A549 (cell line): ENCODE results near the gene TRIM71. TPM values are rescaled to one million over a fixed set of nuclear protein-coding genes. Genes with fewer than 3 reads are reported as not detected.

Source experiments
- ATAC-seq, 2 experiments: fragments of 200-7000 bp in 1 of 2; fragments of >200 bp in 1 of 2; cut with Nextera tagmentation in 1 of 2; cut with Tn5 transposase in 1 of 2; 3 replicates each; pipeline versions ENCODE4 v1.8.0 to v1.9.1; 2018 to 2020; ENCODE audit warnings: mild to moderate bottlenecking in 1 of 2, moderate library complexity in 1 of 2
- CTCF ChIA-PET: fragments of 300-600 bp; sonication (Branson Sonifier 250); formaldehyde crosslinking; extraction: SDS; loops from one replicate; lab custom pipeline; 2021; ENCODE audit warnings: antibody characterized with exemption, inconsistent platforms; lab: Yijun Ruan, JAX
- POLR2A ChIA-PET: fragments of 350-600 bp; formaldehyde crosslinking; extraction: SDS; loops from one replicate; lab custom pipeline; 2021; ENCODE audit warnings: antibody characterized with exemption, inconsistent platforms; lab: Yijun Ruan, JAX
- DNase-seq, 2 experiments: peaks; one replicate each; pipeline versions ENCODE4 v3.0.0 to v3.0.0-alpha.2; 2011 to 2016; ENCODE audit warnings: low read depth in 1 of 2, low spot score in 1 of 2
- FAIRE-seq: peaks from 2 replicates; lab custom pipeline; 2011; peaks lifted over from hg19 to GRCh38; lab: Jason Lieb, UNC
- H3K27ac ChIP-seq, 2 experiments: fragments of >200 bp; sonication (Bioruptor Twin); formaldehyde crosslinking; 3 replicates each; pipeline ENCODE4 v1.5.1; 2016 to 2017
- H3K4me1 ChIP-seq: fragments of >200 bp; sonication (Bioruptor Twin); formaldehyde crosslinking; 3 replicates; pipeline ENCODE4 v1.6.1; 2016
- H3K4me2 ChIP-seq: fragments of >200 bp; sonication (Bioruptor Twin); formaldehyde crosslinking; 3 replicates; pipeline ENCODE4 v1.6.1; 2016
- H3K4me3 ChIP-seq: fragments of >200 bp; sonication (Bioruptor Twin); formaldehyde crosslinking; 3 replicates; pipeline ENCODE4 v1.5.1; 2016
- H3K9me3 ChIP-seq: fragments of >200 bp; sonication (Bioruptor Twin); formaldehyde crosslinking; 3 replicates; pipeline ENCODE4 v1.6.1; 2016
- CBX2 ChIP-seq: fragments of 200-600 bp; sonication (generic); IDR thresholded peaks from 2 replicates; pipeline ENCODE4 v1.6.1; 2016; ENCODE audit warnings: low read depth, mild to moderate bottlenecking, borderline replicate concordance
- CHD2 ChIP-seq: fragments of 150-350 bp; IDR thresholded peaks from 2 replicates; pipeline ENCODE4 v1.6.1; 2014; ENCODE audit warnings: low read length; ENCODE audit not compliant: partially characterized antibody
- CHD4 ChIP-seq: fragments of 200-600 bp; sonication (generic); IDR thresholded peaks from 2 replicates; pipeline ENCODE4 v1.6.1; 2016; ENCODE audit warnings: antibody characterized with exemption, mild to moderate bottlenecking, borderline replicate concordance
- ESRRA ChIP-seq: fragments of 150-350 bp; IDR thresholded peaks from 2 replicates; pipeline ENCODE4 v1.6.1; 2014; ENCODE audit warnings: mild to moderate bottlenecking, low read length, borderline replicate concordance
- FOSL2 ChIP-seq, 2 experiments: fragments of 450-650 bp in 1 of 2; fragments of >200 bp in 1 of 2; sonication (Bioruptor Twin) in 1 of 2; formaldehyde crosslinking; IDR thresholded peaks; 2 replicates each; pipeline versions ENCODE4 v1.5.0 to v1.6.1; 2016 to 2020; ENCODE audit warnings: mild to moderate bottlenecking in 1 of 2, moderate library complexity in 1 of 2
- HDAC2 ChIP-seq: fragments of 200-600 bp; sonication (generic); IDR thresholded peaks from 2 replicates; pipeline ENCODE4 v1.6.1; 2016
- HOXA7 ChIP-seq: fragments of 250-450 bp; sonication (Bioruptor Pico); IDR thresholded peaks from 2 replicates; pipeline ENCODE4 v1.5.0; 2020; ENCODE audit warnings: mild to moderate bottlenecking, moderate library complexity
- HOXB5 ChIP-seq: fragments of 250-450 bp; sonication (Bioruptor Pico); IDR thresholded peaks from 2 replicates; pipeline ENCODE4 v1.5.0; 2020; ENCODE audit warnings: mild to moderate bottlenecking, moderate library complexity
- MAZ ChIP-seq: fragments of 150-350 bp; IDR thresholded peaks from 2 replicates; pipeline ENCODE4 v1.6.1; 2014; ENCODE audit warnings: antibody characterized with exemption, low read depth, low read length, borderline replicate concordance
- NFE2L2 ChIP-seq: fragments of 150-350 bp; conservative IDR thresholded peaks from 2 replicates; pipeline ENCODE4 v1.6.1; 2014; ENCODE audit warnings: low read length
- NPAS2 ChIP-seq: fragments of 250-450 bp; sonication (Bioruptor Pico); IDR thresholded peaks from 2 replicates; pipeline ENCODE4 v1.8.0; 2022; ENCODE audit warnings: mild to moderate bottlenecking, moderate library complexity, borderline replicate concordance
- PHF8 ChIP-seq: fragments of 200-600 bp; sonication (generic); IDR thresholded peaks from 2 replicates; pipeline ENCODE4 v1.6.1; 2016; ENCODE audit warnings: low read depth, mild to moderate bottlenecking, antibody characterized with exemption, moderate library complexity, borderline replicate concordance
- RARB ChIP-seq: fragments of 250-450 bp; sonication (Bioruptor Pico); IDR thresholded peaks from 2 replicates; pipeline ENCODE4 v1.8.0; 2021; ENCODE audit warnings: mild to moderate bottlenecking, moderate library complexity
- RCOR1 ChIP-seq: fragments of 150-350 bp; IDR thresholded peaks from 2 replicates; pipeline ENCODE4 v1.6.1; 2014; ENCODE audit warnings: antibody characterized with exemption, low read length, low read depth
- ZFP36 ChIP-seq: fragments of 450-650 bp; IDR thresholded peaks from 2 replicates; pipeline ENCODE4 v1.6.1; 2014; ENCODE audit warnings: borderline replicate concordance; ENCODE audit not compliant: partially characterized antibody
- ZNF302 ChIP-seq: fragments of 250-450 bp; sonication (Bioruptor Pico); IDR thresholded peaks from 2 replicates; pipeline ENCODE4 v1.9.0; 2021; ENCODE audit warnings: inconsistent platforms, mild to moderate bottlenecking, moderate library complexity
- WGBS: methylation state at CpG from one replicate; pipeline ENCODE4 v1.1.6; 2017; ENCODE audit errors: missing lambda C conversion rate; 5-methylcytosine and 5-hydroxymethylcytosine counted together
- polyA plus RNA-seq, 4 experiments: library from polyadenylated mRNA; depleted of rRNA in 3 of 4; stranded (reverse); fragments of >200 nt; fragmentation: RNase III in 1 of 4; extraction: RNeasy Plus Mini Kit Qiagen cat#74134 plus additional on column Dnase treatment in 1 of 4; gene quantifications; 2 replicates in 3 of 4; 3 replicates in 1 of 4; pipeline ENCODE4 v1.2.3, GENCODE V29; 2011 to 2017
- TF ChIP-seq, protein P1 (sequence below): fragments of >200 bp; sonication (Bioruptor Twin); formaldehyde crosslinking; IDR thresholded peaks from 3 replicates; pipeline ENCODE4 v1.6.1; 2016
- TF ChIP-seq, protein P2 (sequence below): IDR thresholded peaks from 2 replicates; pipeline ENCODE4 v1.6.1; 2012
- TF ChIP-seq, protein P3 (sequence below): fragments of 450-650 bp; IDR thresholded peaks from 2 replicates; pipeline ENCODE4 v1.6.1; 2014; ENCODE audit warnings: antibody characterized with exemption
- TF ChIP-seq, protein P4 (sequence below): fragments of 250-450 bp; sonication (Bioruptor Pico); IDR thresholded peaks from 2 replicates; pipeline ENCODE4 v1.5.0; 2020; ENCODE audit warnings: low read depth, mild to moderate bottlenecking, moderate library complexity
- TF ChIP-seq, protein P5 (sequence below): IDR thresholded peaks from 2 replicates; pipeline ENCODE4 v1.6.1; 2012
- TF ChIP-seq, protein P6 (sequence below): fragments of >200 bp; sonication (Bioruptor Twin); formaldehyde crosslinking; IDR thresholded peaks from 3 replicates; pipeline ENCODE4 v1.5.1; 2016
- TF ChIP-seq, protein P7 (sequence below): fragments of 200-600 bp; sonication (generic); IDR thresholded peaks from 2 replicates; pipeline ENCODE4 v1.6.1; 2016; ENCODE audit warnings: antibody characterized with exemption, mild to moderate bottlenecking, moderate library complexity
- TF ChIP-seq, protein P8 (sequence below): IDR thresholded peaks from 2 replicates; pipeline ENCODE4 v1.6.1; 2012; ENCODE audit warnings: low read depth, borderline replicate concordance

The TRIM71 gene
- polyA plus RNA-seq, 2 of the 4 experiments (the other 2 are of a cell fraction) = 0.01 TPM; not detected in 1

DNA sequence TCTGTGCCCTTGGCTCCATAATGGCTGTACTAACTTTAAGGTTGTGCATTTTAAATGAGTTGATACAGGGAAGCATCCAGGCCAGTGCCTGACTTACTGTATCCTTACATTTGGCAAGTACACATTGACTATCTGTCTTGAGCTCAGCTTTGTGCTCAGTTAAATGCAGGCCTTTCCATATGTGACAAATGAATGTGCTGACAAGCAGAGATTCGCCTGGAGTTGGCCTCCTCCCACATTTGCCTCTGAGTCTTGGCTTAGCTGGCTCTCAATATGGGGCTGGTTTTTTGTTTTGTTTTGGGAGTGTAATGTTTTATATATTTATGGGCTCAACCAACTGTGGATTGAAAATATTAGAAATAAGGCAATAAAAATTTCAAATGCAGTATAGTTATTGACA, 29.7 kb downstream of the TRIM71 start:
- H3K4me2 ChIP-seq = no peak overlapping the region
- no peaks in the 10 kb centered on the region for H3K9me3 ChIP-seq
- TF ChIP-seq, protein P1, sequence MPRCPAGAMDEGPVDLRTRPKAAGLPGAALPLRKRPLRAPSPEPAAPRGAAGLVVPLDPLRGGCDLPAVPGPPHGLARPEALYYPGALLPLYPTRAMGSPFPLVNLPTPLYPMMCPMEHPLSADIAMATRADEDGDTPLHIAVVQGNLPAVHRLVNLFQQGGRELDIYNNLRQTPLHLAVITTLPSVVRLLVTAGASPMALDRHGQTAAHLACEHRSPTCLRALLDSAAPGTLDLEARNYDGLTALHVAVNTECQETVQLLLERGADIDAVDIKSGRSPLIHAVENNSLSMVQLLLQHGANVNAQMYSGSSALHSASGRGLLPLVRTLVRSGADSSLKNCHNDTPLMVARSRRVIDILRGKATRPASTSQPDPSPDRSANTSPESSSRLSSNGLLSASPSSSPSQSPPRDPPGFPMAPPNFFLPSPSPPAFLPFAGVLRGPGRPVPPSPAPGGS = no peak
- TF ChIP-seq, protein P2, sequence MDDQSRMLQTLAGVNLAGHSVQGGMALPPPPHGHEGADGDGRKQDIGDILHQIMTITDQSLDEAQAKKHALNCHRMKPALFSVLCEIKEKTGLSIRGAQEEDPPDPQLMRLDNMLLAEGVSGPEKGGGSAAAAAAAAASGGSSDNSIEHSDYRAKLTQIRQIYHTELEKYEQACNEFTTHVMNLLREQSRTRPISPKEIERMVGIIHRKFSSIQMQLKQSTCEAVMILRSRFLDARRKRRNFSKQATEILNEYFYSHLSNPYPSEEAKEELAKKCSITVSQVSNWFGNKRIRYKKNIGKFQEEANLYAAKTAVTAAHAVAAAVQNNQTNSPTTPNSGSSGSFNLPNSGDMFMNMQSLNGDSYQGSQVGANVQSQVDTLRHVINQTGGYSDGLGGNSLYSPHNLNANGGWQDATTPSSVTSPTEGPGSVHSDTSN = no peak
- TF ChIP-seq CHD4 (no peak), RARB (CRISPR knock-in tag) (no peak), HOXA7 (CRISPR knock-in tag) (no peak), ZNF302 (CRISPR knock-in tag) (no peak), RCOR1 (no peak), ZFP36 (no peak)
- TF ChIP-seq, protein P3, sequence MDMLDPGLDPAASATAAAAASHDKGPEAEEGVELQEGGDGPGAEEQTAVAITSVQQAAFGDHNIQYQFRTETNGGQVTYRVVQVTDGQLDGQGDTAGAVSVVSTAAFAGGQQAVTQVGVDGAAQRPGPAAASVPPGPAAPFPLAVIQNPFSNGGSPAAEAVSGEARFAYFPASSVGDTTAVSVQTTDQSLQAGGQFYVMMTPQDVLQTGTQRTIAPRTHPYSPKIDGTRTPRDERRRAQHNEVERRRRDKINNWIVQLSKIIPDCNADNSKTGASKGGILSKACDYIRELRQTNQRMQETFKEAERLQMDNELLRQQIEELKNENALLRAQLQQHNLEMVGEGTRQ = no peak
- WGBS = 73% methylated on average over 1 of the region's 1 CpG
- ATAC-seq (no peak), DNase-seq (no peak), FAIRE-seq (no peak)
- H3K4me3 ChIP-seq = no peak overlapping the region
- peaks cover 5% of the 10 kb centered on the region for H3K4me1 ChIP-seq
- ChIA-PET POLR2A (no interaction called here), CTCF (no interaction called here)
- no peak overlapping the region for H3K27ac ChIP-seq

DNA sequence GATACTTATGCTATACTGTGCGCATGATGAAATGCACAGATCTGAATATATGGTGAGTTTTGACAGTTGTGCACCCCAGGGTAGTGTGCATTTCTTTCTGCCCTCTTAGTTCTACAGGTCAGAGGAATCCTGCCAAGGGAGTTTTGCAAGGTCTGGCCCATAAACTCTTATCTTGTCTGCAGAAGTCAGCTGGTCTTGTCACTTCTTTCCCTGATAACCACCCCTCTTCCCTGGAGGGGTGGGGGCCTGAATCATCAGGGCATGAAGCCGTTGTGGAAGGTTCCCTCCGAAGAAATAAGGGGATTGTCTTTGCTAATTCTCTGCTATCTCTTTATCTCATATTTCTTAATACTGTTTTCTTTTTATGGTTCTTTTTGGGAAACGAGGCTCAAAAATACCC, 30.4 kb downstream of the TRIM71 start:
- Histone ChIP-seq H3K4me1 (peaks cover 5% of the 10 kb centered on the region; the same call in 2 of the 3 replicates), H3K4me2 (no peak overlapping the region), H3K27ac (no peak overlapping the region), H3K4me3 (no peak overlapping the region), H3K9me3 (no peaks in the 10 kb centered on the region)
- FAIRE-seq = no peak
- no peak for ATAC-seq
- CTCF ChIA-PET = no interaction called here
- DNase-seq = no peak
- WGBS = 44% methylated on average over 4 of the region's 4 CpGs
- POLR2A ChIA-PET = no interaction called here
- TF ChIP-seq FOSL2 (IDR thresholded peaks at IDR 0.05) (no peak), FOSL2 (CRISPR knock-in tag; IDR thresholded peaks at IDR 0.05) (no peak), HOXB5 (no peak), PHF8 (no peak), HDAC2 (no peak), NFE2L2 (no peak), CHD2 (no peak), ESRRA (no peak), MAZ (no peak), NPAS2 (CRISPR knock-in tag) (no peak), CBX2 (no peak)
- TF ChIP-seq, protein P4, sequence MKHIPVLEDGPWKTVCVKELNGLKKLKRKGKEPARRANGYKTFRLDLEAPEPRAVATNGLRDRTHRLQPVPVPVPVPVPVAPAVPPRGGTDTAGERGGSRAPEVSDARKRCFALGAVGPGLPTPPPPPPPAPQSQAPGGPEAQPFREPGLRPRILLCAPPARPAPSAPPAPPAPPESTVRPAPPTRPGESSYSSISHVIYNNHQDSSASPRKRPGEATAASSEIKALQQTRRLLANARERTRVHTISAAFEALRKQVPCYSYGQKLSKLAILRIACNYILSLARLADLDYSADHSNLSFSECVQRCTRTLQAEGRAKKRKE (CRISPR knock-in tag) = no peak
- TF ChIP-seq, protein P5, sequence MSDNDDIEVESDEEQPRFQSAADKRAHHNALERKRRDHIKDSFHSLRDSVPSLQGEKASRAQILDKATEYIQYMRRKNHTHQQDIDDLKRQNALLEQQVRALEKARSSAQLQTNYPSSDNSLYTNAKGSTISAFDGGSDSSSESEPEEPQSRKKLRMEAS = no peak
- TF ChIP-seq, protein P6, sequence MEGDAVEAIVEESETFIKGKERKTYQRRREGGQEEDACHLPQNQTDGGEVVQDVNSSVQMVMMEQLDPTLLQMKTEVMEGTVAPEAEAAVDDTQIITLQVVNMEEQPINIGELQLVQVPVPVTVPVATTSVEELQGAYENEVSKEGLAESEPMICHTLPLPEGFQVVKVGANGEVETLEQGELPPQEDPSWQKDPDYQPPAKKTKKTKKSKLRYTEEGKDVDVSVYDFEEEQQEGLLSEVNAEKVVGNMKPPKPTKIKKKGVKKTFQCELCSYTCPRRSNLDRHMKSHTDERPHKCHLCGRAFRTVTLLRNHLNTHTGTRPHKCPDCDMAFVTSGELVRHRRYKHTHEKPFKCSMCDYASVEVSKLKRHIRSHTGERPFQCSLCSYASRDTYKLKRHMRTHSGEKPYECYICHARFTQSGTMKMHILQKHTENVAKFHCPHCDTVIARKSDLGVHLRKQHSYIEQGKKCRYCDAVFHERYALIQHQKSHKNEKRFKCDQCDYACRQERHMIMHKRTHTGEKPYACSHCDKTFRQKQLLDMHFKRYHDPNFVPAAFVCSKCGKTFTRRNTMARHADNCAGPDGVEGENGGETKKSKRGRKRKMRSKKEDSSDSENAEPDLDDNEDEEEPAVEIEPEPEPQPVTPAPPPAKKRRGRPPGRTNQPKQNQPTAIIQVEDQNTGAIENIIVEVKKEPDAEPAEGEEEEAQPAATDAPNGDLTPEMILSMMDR = no peak
- TF ChIP-seq, protein P7, sequence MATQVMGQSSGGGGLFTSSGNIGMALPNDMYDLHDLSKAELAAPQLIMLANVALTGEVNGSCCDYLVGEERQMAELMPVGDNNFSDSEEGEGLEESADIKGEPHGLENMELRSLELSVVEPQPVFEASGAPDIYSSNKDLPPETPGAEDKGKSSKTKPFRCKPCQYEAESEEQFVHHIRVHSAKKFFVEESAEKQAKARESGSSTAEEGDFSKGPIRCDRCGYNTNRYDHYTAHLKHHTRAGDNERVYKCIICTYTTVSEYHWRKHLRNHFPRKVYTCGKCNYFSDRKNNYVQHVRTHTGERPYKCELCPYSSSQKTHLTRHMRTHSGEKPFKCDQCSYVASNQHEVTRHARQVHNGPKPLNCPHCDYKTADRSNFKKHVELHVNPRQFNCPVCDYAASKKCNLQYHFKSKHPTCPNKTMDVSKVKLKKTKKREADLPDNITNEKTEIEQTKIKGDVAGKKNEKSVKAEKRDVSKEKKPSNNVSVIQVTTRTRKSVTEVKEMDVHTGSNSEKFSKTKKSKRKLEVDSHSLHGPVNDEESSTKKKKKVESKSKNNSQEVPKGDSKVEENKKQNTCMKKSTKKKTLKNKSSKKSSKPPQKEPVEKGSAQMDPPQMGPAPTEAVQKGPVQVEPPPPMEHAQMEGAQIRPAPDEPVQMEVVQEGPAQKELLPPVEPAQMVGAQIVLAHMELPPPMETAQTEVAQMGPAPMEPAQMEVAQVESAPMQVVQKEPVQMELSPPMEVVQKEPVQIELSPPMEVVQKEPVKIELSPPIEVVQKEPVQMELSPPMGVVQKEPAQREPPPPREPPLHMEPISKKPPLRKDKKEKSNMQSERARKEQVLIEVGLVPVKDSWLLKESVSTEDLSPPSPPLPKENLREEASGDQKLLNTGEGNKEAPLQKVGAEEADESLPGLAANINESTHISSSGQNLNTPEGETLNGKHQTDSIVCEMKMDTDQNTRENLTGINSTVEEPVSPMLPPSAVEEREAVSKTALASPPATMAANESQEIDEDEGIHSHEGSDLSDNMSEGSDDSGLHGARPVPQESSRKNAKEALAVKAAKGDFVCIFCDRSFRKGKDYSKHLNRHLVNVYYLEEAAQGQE = no peak
- TF ChIP-seq, protein P8, sequence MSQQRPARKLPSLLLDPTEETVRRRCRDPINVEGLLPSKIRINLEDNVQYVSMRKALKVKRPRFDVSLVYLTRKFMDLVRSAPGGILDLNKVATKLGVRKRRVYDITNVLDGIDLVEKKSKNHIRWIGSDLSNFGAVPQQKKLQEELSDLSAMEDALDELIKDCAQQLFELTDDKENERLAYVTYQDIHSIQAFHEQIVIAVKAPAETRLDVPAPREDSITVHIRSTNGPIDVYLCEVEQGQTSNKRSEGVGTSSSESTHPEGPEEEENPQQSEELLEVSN = no peak
